Left ventricle myocardium superior (tissue), 1 donor: Measurements from ENCODE around the gene CELA2B. TPM values are rescaled to one million over a fixed set of nuclear protein-coding genes. Genes with fewer than 3 reads are reported as not detected.
"Not testable (repeated sequence)": the region's sequence is repeated elsewhere in the genome, so short reads cannot be mapped to it uniquely, and the experiment has no call there.

Source experiments
- ATAC-seq: fragments of 200-7000 bp; cut with Tn5 transposase; one replicate; pipeline ENCODE4 v1.9.1; 2020; ENCODE audit warnings: mild to moderate bottlenecking, moderate library complexity
- DNase-seq: peaks from one replicate; pipeline ENCODE4 v3.0.0-alpha.2; 2020
- intact Hi-C: fragments of 100-400 bp; cut with micrococcal nuclease; formaldehyde crosslinking; loops from one replicate; pipeline ENCODE4 v1.11.0; 2022
- total RNA-seq: library from RNA; stranded (reverse); fragmentation: NEBNext Ultra II Directional; extraction: Animal tissue kit (Norgen Biotek cat#: 25700); gene quantifications from one replicate; pipeline ENCODE4 v1.2.1, GENCODE V29; 2021
- donor health status: DM: no; HTN: yes; CAD: no; lungs with severe emphysema.

CELA2B gene
- total RNA-seq, 1 donor from 2014 or later: not detected

DNA sequence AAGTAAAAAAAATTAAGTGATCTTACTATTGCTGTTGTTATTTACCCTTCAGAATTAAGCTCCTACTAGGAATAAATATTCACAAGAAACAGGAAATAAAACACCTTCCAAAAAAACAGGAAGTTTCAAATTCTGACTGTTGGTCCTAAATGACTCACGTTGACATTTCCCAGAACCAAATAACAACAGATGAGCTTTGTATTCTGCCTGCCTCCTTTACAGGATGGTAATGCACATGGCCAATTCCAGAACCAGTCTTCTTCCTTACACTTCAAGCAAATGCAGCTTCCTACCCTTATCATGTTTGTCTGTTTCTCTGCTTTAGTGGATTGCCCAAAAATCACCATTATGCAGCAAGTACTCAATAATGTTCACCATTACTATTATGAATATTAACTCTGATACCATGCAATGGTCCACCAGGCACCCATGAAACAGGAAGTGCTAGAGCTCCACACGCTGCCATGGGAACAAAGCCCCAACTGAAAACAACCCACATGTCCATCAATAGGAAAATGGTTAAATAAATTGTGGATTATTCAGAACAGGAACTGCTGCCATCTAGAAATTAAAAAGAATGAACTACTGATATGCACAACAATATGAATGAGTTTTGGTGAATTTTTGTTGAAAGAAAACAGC is 39.2 kb downstream of the CELA2B start:
- intact Hi-C loops: no loop called here
- DNase-seq: no peak
- ATAC-seq: no peak

DNA sequence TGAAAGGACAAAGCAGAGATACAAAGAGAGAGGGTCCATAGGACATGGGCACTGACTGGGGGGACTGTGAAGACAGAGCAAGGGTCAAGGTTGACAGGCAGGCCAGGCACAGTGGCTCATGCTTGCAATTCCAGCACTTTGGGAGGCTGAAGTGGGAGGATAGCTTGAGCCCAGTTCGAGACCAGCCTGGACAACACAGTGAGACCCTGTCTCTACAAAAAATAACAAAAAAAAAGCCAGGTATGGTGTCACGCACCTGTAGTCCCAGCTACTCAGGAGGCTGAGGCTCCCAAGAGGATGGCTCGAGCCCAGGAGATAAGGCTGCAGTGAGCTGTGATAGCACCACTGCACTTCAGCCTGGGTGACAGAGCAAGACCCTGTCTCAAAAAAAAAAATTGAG is 43.7 kb downstream of the CELA2B start:
- no peak for DNase-seq
- ATAC-seq: no peak
- intact Hi-C loops: no loop called here

DNA sequence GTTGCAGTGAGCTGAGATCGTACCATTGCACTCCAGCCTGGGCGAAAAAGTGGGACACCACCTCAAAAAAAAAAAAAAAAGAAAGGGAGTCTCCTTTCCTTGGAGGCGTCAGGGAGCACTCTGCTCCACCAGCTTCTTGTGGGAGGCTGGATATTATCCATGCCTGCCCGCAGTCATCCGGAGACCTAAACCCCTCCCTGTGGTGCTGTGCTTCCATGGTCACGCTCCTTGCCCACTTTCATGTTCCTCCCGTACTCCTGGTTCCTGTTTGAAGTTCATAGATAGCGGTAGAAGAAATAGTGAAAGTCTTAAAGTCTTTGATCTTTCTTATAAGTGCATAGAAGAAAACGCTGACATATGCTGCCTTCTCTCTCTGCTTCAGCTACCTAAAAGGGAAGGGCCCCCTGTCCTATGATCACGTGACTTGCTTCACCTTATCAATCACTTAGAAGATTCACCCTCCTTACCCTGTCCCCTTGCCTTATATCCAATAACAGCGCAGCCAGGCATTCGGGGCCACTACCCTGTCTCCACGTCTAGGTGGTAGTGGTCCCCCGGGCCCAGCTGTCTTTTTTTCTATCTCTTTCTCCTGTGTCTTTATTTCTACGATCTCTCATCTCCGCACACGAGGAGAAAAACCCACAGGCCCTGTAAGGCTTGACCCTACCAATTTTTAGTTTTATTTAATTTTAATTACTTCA is 45.5 kb downstream of the CELA2B start:
- DNase-seq, intact Hi-C loops, ATAC-seq: not testable (repeated sequence)

DNA sequence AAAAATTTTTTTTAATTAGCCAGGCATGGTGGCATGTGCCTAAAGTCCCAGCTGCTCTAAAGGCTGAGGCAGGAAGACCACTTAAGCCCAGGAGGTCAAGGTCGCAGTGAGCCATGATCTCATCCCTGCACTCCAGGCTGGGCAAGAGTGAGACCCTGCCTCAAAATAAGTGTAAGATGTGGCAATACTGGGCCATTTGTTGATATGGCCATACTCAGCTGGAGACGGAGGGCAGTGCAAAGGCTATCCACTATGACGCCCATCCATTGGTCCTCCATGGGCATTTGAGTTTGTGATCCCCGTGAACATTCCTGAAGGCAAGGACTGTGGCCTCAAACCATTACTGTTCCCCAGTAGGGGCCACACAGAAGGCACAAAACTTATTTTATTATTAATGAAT is 46.6 kb downstream of the CELA2B start:
- intact Hi-C loops: no loop called here
- no peak for ATAC-seq
- no peak for DNase-seq

DNA sequence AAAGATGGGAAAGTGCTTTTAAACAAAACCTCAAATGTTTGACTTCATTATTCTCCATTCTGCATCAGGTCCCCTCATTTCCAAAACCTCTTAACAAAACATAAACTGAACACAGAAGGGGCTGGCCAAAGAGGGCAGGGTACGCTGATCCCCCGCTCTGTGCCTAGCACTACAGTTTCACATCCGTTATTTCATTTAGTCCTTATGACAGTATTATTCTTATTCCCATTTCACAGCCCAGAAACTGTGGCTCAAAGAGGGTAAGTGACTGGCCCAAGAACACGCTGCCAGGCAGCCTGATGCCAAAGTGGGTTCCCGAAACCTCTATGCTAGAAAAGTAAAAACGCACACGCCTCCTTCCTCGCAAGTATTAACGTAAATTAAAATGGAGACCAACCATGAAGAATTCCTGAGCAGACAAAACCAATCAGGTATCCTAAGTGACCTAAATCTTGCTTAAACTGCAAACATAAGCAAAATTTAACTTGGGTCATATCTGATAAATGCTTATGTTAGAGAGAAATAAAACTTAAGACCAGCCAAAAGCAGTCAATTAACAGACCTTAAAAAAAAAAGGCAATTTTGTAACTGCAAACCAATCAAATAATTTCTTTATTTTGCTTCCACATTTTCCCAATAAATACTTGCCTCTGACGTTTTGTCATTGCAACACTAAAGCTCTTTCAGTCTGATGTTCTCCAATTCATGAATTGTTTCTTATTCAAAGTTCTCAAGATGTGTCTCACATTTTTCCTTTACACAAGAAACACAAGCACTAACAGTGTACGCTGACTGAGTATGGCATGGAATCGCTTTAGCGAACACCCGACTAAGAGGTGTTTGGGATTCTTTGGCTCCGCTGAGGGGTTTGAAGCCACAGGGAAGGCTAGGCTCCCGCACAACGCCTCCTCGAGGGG is 47.5 kb downstream of the CELA2B start:
- intact Hi-C loops: no loop called here
- ATAC-seq (no peak), DNase-seq (no peak)

DNA sequence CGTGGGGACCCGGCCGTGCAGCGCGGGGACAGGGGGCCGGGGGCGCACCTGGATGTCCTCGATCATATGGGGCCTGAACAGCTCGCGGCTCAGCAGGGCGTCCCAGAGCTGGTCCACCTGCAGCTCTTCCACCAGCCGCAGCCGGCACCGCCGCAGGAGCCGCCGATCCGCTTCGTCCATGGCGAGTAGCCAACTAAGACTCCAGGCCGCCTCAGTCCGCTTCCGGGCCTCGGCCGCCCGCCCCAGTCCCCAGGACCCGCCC is 48.0 kb downstream of the CELA2B start, which contains the start of gene CASP9:
Gene CASP9 (minus strand): TSS at position 195 of the 262 bp plus-strand sequence. CDS start 15 bp downstream, at position 180.
- DNase-seq (no peak), ATAC-seq (no peak)
- intact Hi-C loops: no loop called here

DNA sequence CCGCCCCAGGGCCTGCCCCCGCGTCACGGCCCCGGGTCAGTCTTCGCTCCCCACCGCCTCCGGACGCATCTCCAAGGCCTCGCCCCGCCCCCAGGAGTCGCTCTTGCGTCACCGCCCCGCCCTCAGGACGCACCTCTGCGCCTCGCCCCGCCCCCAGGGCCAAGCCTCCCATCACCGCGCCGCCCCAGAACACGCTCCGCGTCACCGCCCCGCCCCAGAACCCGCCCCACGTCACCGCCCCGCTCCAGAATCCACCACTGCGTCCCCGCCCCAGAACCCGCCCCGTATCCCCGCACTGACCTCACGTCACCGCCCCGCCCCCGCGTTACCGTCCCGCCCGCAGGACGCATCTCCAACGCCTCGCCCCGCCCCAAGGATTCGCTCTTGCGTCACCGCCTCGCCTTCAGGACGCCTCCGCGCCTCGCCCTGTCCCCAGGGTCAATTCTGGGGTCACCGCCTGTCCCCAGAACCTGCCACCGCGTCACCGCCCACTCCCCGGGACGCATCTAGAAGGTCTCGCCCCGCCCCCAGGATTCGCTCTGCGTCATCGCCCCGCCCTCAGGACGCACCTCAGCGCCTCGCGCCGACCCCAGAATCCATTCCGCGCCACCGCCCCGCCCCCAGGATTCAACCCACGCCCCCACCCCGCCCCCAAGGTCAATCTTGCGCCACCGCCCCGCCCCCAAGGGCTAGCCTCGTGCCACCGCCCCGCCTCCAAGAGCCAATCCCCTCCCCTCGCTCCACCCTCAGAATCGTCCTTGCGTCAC is 48.6 kb downstream of the CELA2B start:
- intact Hi-C loops: no loop called here
- ATAC-seq (peak; percentile 75), DNase-seq (peak; percentile 100)

DNA sequence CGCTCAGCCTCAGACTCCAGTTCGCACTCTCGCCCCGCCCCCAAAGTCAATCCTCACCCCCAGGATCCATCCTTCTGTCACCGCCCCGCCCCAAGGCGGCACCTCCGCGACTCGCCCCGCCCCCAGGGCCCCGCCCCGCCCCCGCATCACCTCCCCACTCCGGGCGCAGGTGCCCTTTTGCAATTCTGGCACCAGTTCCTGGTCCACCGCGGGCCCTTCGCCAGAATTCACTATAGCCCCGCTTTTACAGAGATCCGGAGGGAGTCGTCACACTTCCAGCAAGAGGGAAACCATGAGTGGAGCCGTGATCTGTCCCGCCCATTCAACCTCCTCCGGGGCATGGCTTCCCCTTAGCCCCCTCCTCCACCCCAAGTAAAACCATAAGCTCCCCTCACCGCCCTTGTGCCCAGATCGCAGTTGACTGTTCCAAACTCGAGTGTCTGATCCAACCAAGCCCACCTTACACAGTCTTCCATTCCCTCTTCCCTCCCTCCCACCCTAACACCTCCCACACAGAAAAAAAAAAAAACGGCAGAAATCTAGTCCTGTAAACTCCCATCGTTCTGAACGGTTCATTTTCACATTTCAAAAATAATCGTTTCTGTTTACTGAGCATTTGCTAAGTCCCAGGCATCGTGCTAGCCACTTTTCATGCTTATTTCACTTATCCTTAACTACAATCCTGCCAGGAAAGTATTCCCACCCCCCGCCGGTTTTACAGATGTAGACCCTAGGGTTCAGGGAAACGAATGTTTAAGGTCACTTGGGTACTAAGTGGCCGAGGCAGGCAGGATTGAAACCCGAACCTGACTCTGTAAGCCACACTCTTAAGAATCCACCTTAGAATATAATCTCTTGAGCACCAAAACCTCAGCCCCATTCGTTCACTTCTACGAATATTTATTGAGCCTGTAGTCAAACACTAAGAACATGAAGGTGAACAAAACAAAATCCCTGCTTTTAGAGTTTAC is 49.4 kb downstream of the CELA2B start:
- intact Hi-C loops: no loop called here
- ATAC-seq: peak; percentile 6
- DNase-seq: no peak

DNA sequence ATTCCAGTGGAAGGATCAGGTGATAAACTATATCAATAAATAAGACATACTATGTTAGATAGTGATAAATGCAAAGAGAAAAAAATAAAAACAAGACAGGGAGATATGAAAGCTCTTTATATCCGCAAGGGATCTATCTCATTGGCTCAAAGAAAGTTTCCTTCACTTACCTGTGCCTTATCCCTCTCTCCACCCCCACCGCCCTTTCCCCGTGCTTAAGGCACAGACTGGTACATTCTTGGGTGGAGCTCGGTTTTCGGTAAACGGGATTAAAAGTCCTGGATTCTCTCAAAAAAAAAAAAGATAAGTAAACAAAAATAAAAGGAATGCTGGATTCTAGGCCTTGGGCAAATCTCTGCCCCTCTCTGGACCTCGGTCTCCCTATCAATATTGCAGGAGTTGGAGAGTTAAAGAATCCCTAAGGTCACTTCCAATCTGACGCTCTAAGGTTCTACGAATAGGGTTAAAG is 50.2 kb downstream of the CELA2B start:
- ATAC-seq: no peak
- intact Hi-C loops: no loop called here

DNA sequence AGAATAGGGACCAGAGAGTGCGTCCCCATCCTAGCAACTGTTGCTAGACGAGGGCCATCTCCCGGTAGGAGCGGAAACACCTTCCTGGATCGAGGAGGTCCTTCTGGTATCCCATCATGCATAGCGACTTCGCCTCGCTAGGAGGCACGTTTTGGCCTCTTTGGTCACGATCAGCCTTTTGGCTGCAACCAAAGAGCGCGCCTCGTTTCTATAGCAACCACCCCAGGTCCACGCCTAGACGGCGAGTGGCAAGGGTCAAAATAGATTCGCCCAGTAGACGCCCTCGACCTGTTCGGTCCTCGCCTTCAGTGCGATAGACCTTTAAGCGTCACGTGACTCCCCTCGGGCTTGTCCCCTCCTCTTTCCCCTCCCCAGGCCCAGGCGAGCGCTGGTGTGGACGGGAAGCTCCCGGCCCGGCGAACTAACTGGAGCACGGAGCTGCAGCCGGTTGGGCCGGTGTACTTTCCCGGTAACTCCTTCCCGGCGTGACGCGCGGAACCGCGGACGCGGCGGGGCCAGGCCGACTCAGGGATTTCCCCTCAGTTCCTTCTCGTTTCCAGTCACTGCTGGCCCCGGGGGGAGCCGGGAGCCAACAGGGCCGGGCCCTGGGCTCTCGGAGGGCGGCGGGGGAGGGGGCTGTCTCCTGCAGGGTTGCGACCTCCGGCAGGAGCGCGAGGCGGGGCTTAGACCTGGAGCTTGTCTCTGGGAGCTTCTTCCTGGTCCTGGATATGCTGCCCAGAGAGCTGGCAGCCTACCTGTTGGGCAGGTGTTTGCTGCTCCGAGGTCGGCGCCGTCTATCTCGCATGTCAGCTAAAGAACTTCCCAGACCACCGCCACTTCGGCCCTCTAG is 50.8 kb downstream of the CELA2B start, which contains the start of gene DNAJC16:
Gene DNAJC16 (plus strand): TSS at position 359 of the 850 bp plus-strand sequence. CDS start 2,258 bp downstream, outside the sequence.
- intact Hi-C loops: no loop called here
- peak; percentile 97 for DNase-seq

More for the DNA sequence above, 50.2 kb downstream of the CELA2B start:
- no peak for DNase-seq

DNA sequence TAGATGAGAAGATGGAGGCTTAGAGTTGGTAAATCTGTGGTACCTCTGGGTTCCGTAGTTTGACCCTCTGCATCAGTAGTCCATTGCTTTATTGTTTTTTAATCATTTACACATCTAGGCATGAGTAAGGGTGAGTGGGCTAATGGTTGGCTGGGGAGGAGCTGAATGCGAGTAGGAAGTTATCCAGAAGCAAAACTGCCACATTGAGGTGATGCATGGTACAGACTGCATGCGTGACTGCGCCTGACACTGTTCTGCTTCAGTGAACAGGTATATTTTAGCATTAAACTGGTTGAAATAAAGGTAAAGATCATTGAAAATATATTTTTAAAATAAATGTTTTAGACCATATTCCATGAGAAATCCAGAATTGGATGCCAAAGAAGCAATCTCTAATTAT is 55.1 kb downstream of the CELA2B start:
- ATAC-seq: no peak
- DNase-seq: no peak

More for the DNA sequence above, 50.8 kb downstream of the CELA2B start, which contains the start of gene DNAJC16:
- ATAC-seq: peak; percentile 62

DNA sequence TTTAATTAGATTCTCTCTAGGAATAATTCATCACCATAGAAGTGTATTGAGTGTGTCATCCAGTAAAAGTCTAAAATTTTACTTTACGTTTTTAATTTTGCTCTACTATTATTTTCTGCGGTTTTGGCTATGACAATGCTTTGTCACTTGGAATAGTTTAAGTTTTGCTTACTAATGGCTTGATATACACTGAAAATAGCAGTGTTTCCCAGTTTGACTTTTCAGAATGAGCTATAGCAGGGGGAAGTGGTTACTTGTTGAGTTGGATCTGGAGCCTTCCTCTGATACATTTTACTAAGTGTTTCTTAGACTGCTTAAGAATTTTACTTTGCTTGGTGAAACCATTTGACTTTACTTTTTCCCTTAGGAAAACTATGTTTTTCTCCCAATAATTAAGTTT is 55.8 kb downstream of the CELA2B start:
- DNase-seq: no peak
- ATAC-seq: no peak
- intact Hi-C loops: no loop called here

More for the DNA sequence above, 55.1 kb downstream of the CELA2B start:
- intact Hi-C loops: no loop called here

DNA sequence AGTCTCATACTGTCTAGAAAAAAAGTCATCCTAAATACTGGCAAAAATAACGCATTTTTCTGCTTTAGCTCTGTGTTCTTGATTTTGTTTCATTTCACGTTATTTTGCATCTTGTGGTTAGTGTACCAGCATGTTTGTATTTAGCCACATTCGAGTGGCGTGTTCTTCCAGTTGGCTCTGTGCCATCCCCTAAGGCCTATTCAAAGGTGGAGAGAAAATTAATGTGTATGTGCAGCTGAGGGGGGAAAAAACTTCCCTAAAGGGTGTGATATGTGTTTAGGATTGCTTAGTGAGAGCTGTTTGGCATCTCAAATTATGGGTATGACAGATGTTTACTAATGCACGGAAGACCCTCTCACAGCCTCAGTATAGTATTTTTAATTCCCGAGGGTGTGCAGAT is 62.9 kb downstream of the CELA2B start:
- no peak for DNase-seq
- intact Hi-C loops: no loop called here

DNA sequence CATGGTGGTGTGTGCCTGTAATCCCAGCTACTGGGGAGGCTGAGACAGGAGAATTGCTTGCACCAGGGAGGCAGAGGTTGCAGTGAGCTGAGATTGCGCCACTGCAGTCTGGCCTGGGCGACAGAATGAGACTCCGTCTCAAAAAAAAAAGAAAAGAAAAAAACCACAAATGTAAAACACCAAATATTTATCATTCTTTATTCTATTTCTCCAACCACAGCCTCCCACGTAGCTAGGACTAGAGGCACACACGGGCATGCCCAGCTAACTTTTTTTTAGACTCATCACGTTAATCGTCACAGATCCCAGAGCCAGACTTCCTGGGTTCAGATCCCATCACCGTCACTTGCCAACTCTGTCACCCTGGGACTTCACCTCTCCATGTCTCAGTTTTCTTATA is 64.3 kb downstream of the CELA2B start:
- ATAC-seq (no peak), DNase-seq (no peak)
- intact Hi-C loops: no loop called here

More for the DNA sequence above, 62.9 kb downstream of the CELA2B start:
- ATAC-seq: no peak
